HepG2 (cell line): ENCODE measurements around the gene ANKFY1. TPM values are rescaled to one million over a fixed set of nuclear protein-coding genes. Genes with fewer than 3 reads are reported as not detected.

Source experiments
- ATAC-seq: fragments of 200-7000 bp; cut with Tn5 transposase; 3 replicates; pipeline ENCODE4 v1.9.1; 2020; ENCODE audit warnings: mild to moderate bottlenecking, moderate library complexity
- BruUV-seq: library from RNA; stranded (reverse); fragments of 400-500 nt; replicated peaks from 2 replicates; lab custom pipeline; 2021; lab: Mats Ljungman, UMichigan
- CTCF ChIA-PET: fragments of 300-600 bp; formaldehyde crosslinking; extraction: SDS; loops from one replicate; lab custom pipeline; 2021; ENCODE audit warnings: low total read pairs, inconsistent platforms, low intra/inter-chr PET ratio; lab: Yijun Ruan, JAX
- POLR2A ChIA-PET: fragments of 350-600 bp; sonication (Branson Sonifier 250); formaldehyde crosslinking; loops from one replicate; lab custom pipeline; 2020; ENCODE audit warnings: antibody characterized with exemption, inconsistent platforms; lab: Yijun Ruan, JAX
- DNase-seq: peaks from one replicate; pipeline ENCODE4 v3.0.0-alpha.2; 2015; ENCODE audit warnings: low spot score
- FAIRE-seq: peaks from 3 replicates; lab custom pipeline; 2011; peaks lifted over from hg19 to GRCh38; lab: Jason Lieb, UNC
- H2AFZ ChIP-seq: one replicate; pipeline ENCODE4 v1.6.1; 2011; ENCODE audit warnings: low read length, inconsistent platforms
- H3K27ac ChIP-seq: fragments of 300-600 bp; 3 replicates; pipeline ENCODE4 v1.8.0; 2011; ENCODE audit warnings: mixed run types, mild to moderate bottlenecking, mixed read lengths, low read length, inconsistent platforms; ENCODE audit not compliant: insufficient read depth; ENCODE audit errors: extremely low read length
- H3K27me3 ChIP-seq, 2 experiments: fragments of 200-600 bp in 1 of 2; 2 replicates in 1 of 2; 3 replicates in 1 of 2; pipeline versions ENCODE4 v1.6.0 to v1.8.0; 2011; ENCODE audit warnings: low read length in 2 of 2, mild to moderate bottlenecking in 2 of 2, moderate library complexity in 2 of 2, inconsistent platforms in 1 of 2; ENCODE audit not compliant: insufficient read depth in 2 of 2, control insufficient read depth in 1 of 2
- H3K36me3 ChIP-seq, 2 experiments: fragments of 200-600 bp in 1 of 2; replicated peaks in 1 of 2; 2 replicates in 1 of 2; 3 replicates in 1 of 2; pipeline versions ENCODE4 v1.5.1 to v1.8.0; 2011; ENCODE audit warnings: low read length in 2 of 2, inconsistent platforms in 1 of 2; ENCODE audit not compliant: insufficient read depth in 2 of 2, control insufficient read depth in 1 of 2
- H3K4me1 ChIP-seq: 2 replicates; pipeline ENCODE4 v1.5.1; 2012; ENCODE audit warnings: low read length, inconsistent platforms; ENCODE audit not compliant: insufficient read depth
- H3K4me2 ChIP-seq: 2 replicates; pipeline ENCODE4 v1.6.0; 2011; ENCODE audit warnings: low read depth, low read length, inconsistent platforms
- H3K4me3 ChIP-seq, 3 experiments: fragments of 200-600 bp in 1 of 3; sonication (generic), shearing (Covaris generic) in 1 of 3; replicated peaks in 1 of 3; 2 replicates each; pipeline ENCODE4 v1.5.1; 2011 to 2016; ENCODE audit warnings: low read length in 3 of 3, inconsistent platforms in 2 of 3, low read depth in 2 of 3, mild to moderate bottlenecking in 2 of 3, control low read depth in 1 of 3, mixed read lengths in 1 of 3; ENCODE audit not compliant: insufficient read depth in 1 of 3
- H3K79me2 ChIP-seq: one replicate; pipeline ENCODE4 v1.6.1; 2011; ENCODE audit warnings: low read length, inconsistent platforms; ENCODE audit not compliant: insufficient read depth
- H3K9ac ChIP-seq: 2 replicates; pipeline ENCODE4 v1.6.0; 2011; ENCODE audit warnings: mild to moderate bottlenecking, low read depth, low read length, inconsistent platforms; ENCODE audit not compliant: insufficient read depth
- H3K9me3 ChIP-seq: 2 replicates; pipeline ENCODE4 v1.5.1; 2012; ENCODE audit warnings: mild to moderate bottlenecking, low read length
- H4K20me1 ChIP-seq: 2 replicates; pipeline ENCODE4 v1.6.0; 2011; ENCODE audit warnings: inconsistent platforms, mild to moderate bottlenecking, low read length, moderate library complexity; ENCODE audit not compliant: insufficient read depth
- CBX2 ChIP-seq, 2 experiments: fragments of 200-600 bp in 1 of 2; sonication (generic); formaldehyde crosslinking in 1 of 2; IDR thresholded peaks; 2 replicates each; pipeline versions ENCODE4 v1.7.0 to v1.8.1; 2018 to 2022; ENCODE audit warnings: low read depth in 2 of 2, low read length in 1 of 2, mild to moderate bottlenecking in 1 of 2, missing genetic modification reagents in 1 of 2
- GABPB1 ChIP-seq: IDR thresholded peaks from 2 replicates; pipeline ENCODE4 v1.6.1; 2016; ENCODE audit warnings: mild to moderate bottlenecking, missing genetic modification reagents, moderate library complexity, missing compliant biosample characterization
- HIVEP1 ChIP-seq: sonication (generic); formaldehyde crosslinking; IDR thresholded peaks from 2 replicates; pipeline ENCODE4 v1.4.0; 2020; ENCODE audit warnings: mild to moderate bottlenecking, missing genetic modification reagents
- MBNL3 ChIP-seq: fragments of 250-450 bp; sonication (Bioruptor Pico); conservative IDR thresholded peaks from 2 replicates; pipeline ENCODE4 v1.8.0; 2022; ENCODE audit warnings: mild to moderate bottlenecking, inconsistent platforms
- SCMH1 ChIP-seq: sonication (generic); formaldehyde crosslinking; IDR thresholded peaks from 2 replicates; pipeline ENCODE4 v1.9.0; 2021; ENCODE audit warnings: missing genetic modification reagents, mild to moderate bottlenecking, borderline replicate concordance
- TEAD2 ChIP-seq: sonication (generic); formaldehyde crosslinking; IDR thresholded peaks from 2 replicates; pipeline ENCODE4 v1.9.0; 2021; ENCODE audit warnings: missing genetic modification reagents
- YEATS4 ChIP-seq: sonication (generic); formaldehyde crosslinking; IDR thresholded peaks from 2 replicates; pipeline ENCODE4 v1.4.0; 2020; ENCODE audit warnings: missing genetic modification reagents, borderline replicate concordance
- ZNF569 ChIP-seq: sonication (generic); formaldehyde crosslinking; IDR thresholded peaks from 2 replicates; pipeline ENCODE4 v1.5.0; 2020; ENCODE audit warnings: mild to moderate bottlenecking, missing genetic modification reagents, moderate library complexity, borderline replicate concordance
- ZNF660 ChIP-seq: sonication (generic); formaldehyde crosslinking; IDR thresholded peaks from 2 replicates; pipeline ENCODE4 v1.5.1; 2020; ENCODE audit warnings: mild to moderate bottlenecking, low read depth, missing genetic modification reagents, borderline replicate concordance
- WGBS: methylation state at CpG from one replicate; pipeline ENCODE4 v1.1.6; 2017; ENCODE audit warnings: low lambda C conversion rate; 5-methylcytosine and 5-hydroxymethylcytosine counted together
- in situ Hi-C: cut with HindIII; loops from 2 replicates; pipeline ENCODE4 v1.10.0; 2017; ENCODE audit warnings: low pct_unique_long_range_greater_than_20kb; ENCODE audit not compliant: extremely low pct_ligation_motif_present
- intact Hi-C: fragments of 100-400 bp; cut with micrococcal nuclease; formaldehyde crosslinking; loops from one replicate; pipeline ENCODE4 v1.10.0; 2022; ENCODE audit not compliant: unreplicated experiment
- polyA plus RNA-seq, 8 experiments: library from polyadenylated mRNA; depleted of rRNA in 3 of 8; stranded (reverse) in 7 of 8; unstranded in 1 of 8; fragments of >200 nt; fragmentation: Illumina TruSeq in 4 of 8; extraction: Trizol in 4 of 8; gene quantifications; 2 replicates each; pipeline versions ENCODE4 v1.2.1 to v1.2.3, GENCODE V29; 2011 to 2016; ENCODE audit warnings: low read depth in 4 of 8, missing spikeins in 1 of 8, mixed read lengths in 1 of 8; ENCODE audit not compliant: insufficient read depth in 1 of 8
- total RNA-seq, 5 experiments: library from RNA; depleted of rRNA; stranded (reverse); fragments of >200 nt; fragmentation: Illumina TruSeq; extraction: Trizol; gene quantifications; 2 replicates each; pipeline ENCODE4 v1.2.3, GENCODE V29; 2016; ENCODE audit warnings: low read depth in 1 of 5
- TF ChIP-seq, protein P1 (sequence below): sonication (generic); formaldehyde crosslinking; IDR thresholded peaks from 2 replicates; pipeline ENCODE4 v1.5.1; 2020; ENCODE audit warnings: missing genetic modification reagents, mild to moderate bottlenecking, borderline replicate concordance

ANKFY1 gene
- total and polyA plus RNA-seq, 2 of the 13 experiments (the other 11 are each of a cell fraction or from before 2014, with no cell fraction given) = 11.9 to 16.8 TPM

DNA sequence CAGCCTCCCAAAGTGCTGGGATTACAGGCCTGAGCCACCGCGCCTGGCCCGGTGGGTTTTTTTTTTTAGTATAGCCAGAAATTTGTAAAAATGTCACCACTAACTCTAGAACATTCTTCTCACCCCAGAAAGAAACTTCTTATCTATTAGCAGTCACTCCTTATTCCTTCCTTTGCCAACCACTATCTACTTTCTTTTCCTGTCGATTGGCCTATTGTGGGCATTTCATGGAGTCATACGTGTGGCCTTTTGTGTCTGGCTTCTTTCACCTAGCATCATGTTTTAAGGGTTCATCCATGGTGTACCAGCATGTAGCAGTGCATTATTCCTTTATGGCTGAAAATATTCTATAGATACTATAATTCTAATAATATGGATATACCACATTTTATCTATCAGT lies 117.1 kb downstream of the ANKFY1 start:
- ATAC-seq (no peak), FAIRE-seq (no peak), DNase-seq (no peak)
- Histone ChIP-seq H3K79me2 (peaks cover 13% of the 10 kb centered on the region), H3K9me3 (no peaks in the 10 kb centered on the region), H2AFZ (no peak overlapping the region), H3K4me1 (peaks cover 16% of the 10 kb centered on the region), H3K27me3 (no peaks in the 10 kb centered on the region; a peak in 1 of 5 replicates), H3K9ac (no peak overlapping the region), H4K20me1 (no peaks in the 10 kb centered on the region), H3K4me2 (no peak overlapping the region), H3K4me3 (no peak overlapping the region), H3K27ac (no peak overlapping the region), H3K36me3 (no peaks in the 10 kb centered on the region)
- ChIA-PET CTCF (no interaction called here), POLR2A (no interaction called here)
- in situ Hi-C loops = no loop called here
- intact Hi-C loops = no loop called here
- BruUV-seq = no TSS peak
- WGBS = 79% methylated on average over 5 of the region's 5 CpGs
- TF ChIP-seq, protein P1, sequence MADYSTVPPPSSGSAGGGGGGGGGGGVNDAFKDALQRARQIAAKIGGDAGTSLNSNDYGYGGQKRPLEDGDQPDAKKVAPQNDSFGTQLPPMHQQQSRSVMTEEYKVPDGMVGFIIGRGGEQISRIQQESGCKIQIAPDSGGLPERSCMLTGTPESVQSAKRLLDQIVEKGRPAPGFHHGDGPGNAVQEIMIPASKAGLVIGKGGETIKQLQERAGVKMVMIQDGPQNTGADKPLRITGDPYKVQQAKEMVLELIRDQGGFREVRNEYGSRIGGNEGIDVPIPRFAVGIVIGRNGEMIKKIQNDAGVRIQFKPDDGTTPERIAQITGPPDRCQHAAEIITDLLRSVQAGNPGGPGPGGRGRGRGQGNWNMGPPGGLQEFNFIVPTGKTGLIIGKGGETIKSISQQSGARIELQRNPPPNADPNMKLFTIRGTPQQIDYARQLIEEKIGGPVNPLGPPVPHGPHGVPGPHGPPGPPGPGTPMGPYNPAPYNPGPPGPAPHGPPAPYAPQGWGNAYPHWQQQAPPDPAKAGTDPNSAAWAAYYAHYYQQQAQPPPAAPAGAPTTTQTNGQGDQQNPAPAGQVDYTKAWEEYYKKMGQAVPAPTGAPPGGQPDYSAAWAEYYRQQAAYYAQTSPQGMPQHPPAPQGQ (CRISPR knock-in tag) = no peak
- no peak for TF ChIP-seq YEATS4
- TF ChIP-seq SCMH1 (CRISPR knock-in tag) = no peak
- TF ChIP-seq TEAD2 = no peak
- no peak for TF ChIP-seq HIVEP1 (CRISPR knock-in tag)
- no peak for TF ChIP-seq ZNF660
- no peak for TF ChIP-seq CBX2 (IDR thresholded peaks at IDR 0.05; ENCODE audit: low read depth, low read length)
- TF ChIP-seq CBX2 (CRISPR knock-in tag; IDR thresholded peaks at IDR 0.05; ENCODE audit: low read depth) = no peak
- no peak for TF ChIP-seq ZNF569 (CRISPR knock-in tag)
- TF ChIP-seq GABPB1 (CRISPR knock-in tag) = no peak
- no peak for TF ChIP-seq MBNL3 (CRISPR knock-in tag)
